K562 (cell line): Measurements from ENCODE around the gene CLEC17A. TPM values are rescaled to one million over a fixed set of nuclear protein-coding genes. Genes with fewer than 3 reads are reported as not detected.
A peak's percentile ranks its signal among the peaks of the same experiment; 100 is the strongest.

Source experiments
- ELF2 ChIP-seq: fragments of 250-450 bp; sonication (Bioruptor Pico); IDR thresholded peaks from 2 replicates; pipeline ENCODE4 v1.5.0; 2021; ENCODE audit warnings: mild to moderate bottlenecking
- ESRRA ChIP-seq: fragments of 450-650 bp; IDR thresholded peaks from 2 replicates; pipeline ENCODE4 v1.6.1; 2014; ENCODE audit warnings: low read depth, mild to moderate bottlenecking, moderate library complexity, borderline replicate concordance
- FOXA1 ChIP-seq: fragments of 450-650 bp; IDR thresholded peaks from 2 replicates; pipeline ENCODE4 v1.6.1; 2016; ENCODE audit warnings: mild to moderate bottlenecking, borderline replicate concordance
- KLF13 ChIP-seq: fragments of 450-650 bp; IDR thresholded peaks from 2 replicates; pipeline ENCODE4 v1.6.1; 2016; ENCODE audit warnings: missing genetic modification characterization, low read depth, mild to moderate bottlenecking, missing compliant biosample characterization, moderate library complexity, borderline replicate concordance
- KLF6 ChIP-seq: fragments of 250-450 bp; sonication (Bioruptor Pico); IDR thresholded peaks from 2 replicates; pipeline ENCODE4 v1.4.0; 2020; ENCODE audit warnings: mild to moderate bottlenecking, moderate library complexity, borderline replicate concordance
- RFX1 ChIP-seq: fragments of 450-650 bp; IDR thresholded peaks from 2 replicates; pipeline ENCODE4 v1.6.1; 2016; ENCODE audit warnings: mild to moderate bottlenecking, moderate library complexity
- SAFB ChIP-seq: fragments of 200-400 bp; formaldehyde crosslinking; IDR thresholded peaks from 2 replicates; pipeline ENCODE4 v1.6.1; 2017; ENCODE audit warnings: low read depth, low read length, borderline replicate concordance
- SMAD2 ChIP-seq: fragments of 150-350 bp; IDR thresholded peaks from 2 replicates; pipeline ENCODE4 v1.6.1; 2014; ENCODE audit warnings: low read depth, mild to moderate bottlenecking, low read length
- SMARCB1 ChIP-seq: IDR thresholded peaks from 2 replicates; pipeline ENCODE4 v1.6.1; 2011; ENCODE audit warnings: improper control_type of control experiment, low read depth; ENCODE audit not compliant: insufficient read length
- SRSF9 ChIP-seq: fragments of 200-400 bp; formaldehyde crosslinking; IDR thresholded peaks from 2 replicates; pipeline ENCODE4 v1.6.1; 2017; ENCODE audit warnings: low read depth, low read length, borderline replicate concordance
- ZBTB8A ChIP-seq: fragments of 450-650 bp; IDR thresholded peaks from 2 replicates; pipeline ENCODE4 v1.6.1; 2018; ENCODE audit warnings: mild to moderate bottlenecking, moderate library complexity; ENCODE audit not compliant: partially characterized antibody
- ZNF224 ChIP-seq: sonication (generic); formaldehyde crosslinking; IDR thresholded peaks from 2 replicates; pipeline ENCODE4 v1.8.0; 2022; ENCODE audit warnings: mild to moderate bottlenecking, missing genetic modification reagents
- ZNF282 ChIP-seq: sonication (generic); formaldehyde crosslinking; IDR thresholded peaks from 2 replicates; pipeline ENCODE4 v1.8.1; 2023; ENCODE audit warnings: missing genetic modification reagents
- ZNF316 ChIP-seq: fragments of 450-650 bp; IDR thresholded peaks from 2 replicates; pipeline ENCODE4 v1.6.1; 2016
- polyA plus RNA-seq, 8 experiments: library from polyadenylated mRNA; depleted of rRNA in 4 of 8; stranded (reverse) in 5 of 8; unstranded in 3 of 8; fragments of >200 nt; fragmentation: Nextera tagmentation in 2 of 8; fragmentation: Illumina TruSeq in 1 of 8; extraction: Ambion mirVana in 2 of 8; extraction: Trizol in 1 of 8; gene quantifications; 2 replicates each; pipeline versions ENCODE4 v1.2.1 to v1.2.3, GENCODE V29; 2011 to 2014; ENCODE audit warnings: inconsistent platforms in 1 of 8, missing spikeins in 1 of 8
- total RNA-seq, 7 experiments: library from RNA; depleted of rRNA in 6 of 7; stranded (reverse); fragments of >200 nt in 6 of 7; fragmentation: Illumina TruSeq in 2 of 7; extraction: Trizol in 2 of 7; gene quantifications; 2 replicates each; pipeline versions ENCODE4 v1.2.1 to v1.2.3, GENCODE V29; 2011 to 2021; ENCODE audit warnings: low replicate concordance in 1 of 7
- TF ChIP-seq, protein P1 (sequence below): fragments of 250-450 bp; sonication (Bioruptor Pico); IDR thresholded peaks from 2 replicates; pipeline ENCODE4 v1.9.0; 2021; ENCODE audit warnings: mild to moderate bottlenecking, inconsistent platforms
- TF ChIP-seq, protein P2 (sequence below), 2 experiments: IDR thresholded peaks; 2 replicates each; pipeline ENCODE4 v1.6.1; 2011; ENCODE audit warnings: borderline replicate concordance in 1 of 2, control low read depth in 1 of 2, low read depth in 1 of 2, low read length in 1 of 2, mild to moderate bottlenecking in 1 of 2, mixed read lengths in 1 of 2, moderate library complexity in 1 of 2; ENCODE audit not compliant: insufficient read depth in 1 of 2, insufficient read length in 1 of 2, poor library complexity in 1 of 2, severe bottlenecking in 1 of 2; ENCODE audit errors: extremely low read depth in 1 of 2
- TF ChIP-seq, protein P3 (sequence below), 2 experiments: fragments of 450-650 bp; IDR thresholded peaks; 2 replicates each; pipeline ENCODE4 v1.6.1; 2016
- TF ChIP-seq, protein P4 (sequence below): fragments of 250-450 bp; sonication (Bioruptor Pico); IDR thresholded peaks from 2 replicates; pipeline ENCODE4 v1.5.0; 2020; ENCODE audit warnings: mild to moderate bottlenecking, borderline replicate concordance

The CLEC17A gene
- total and polyA plus RNA-seq, 9 of the 15 experiments (the other 6 are each of a cell fraction or from before 2014, with no cell fraction given), result 0.03 TPM; not detected in 8

DNA sequence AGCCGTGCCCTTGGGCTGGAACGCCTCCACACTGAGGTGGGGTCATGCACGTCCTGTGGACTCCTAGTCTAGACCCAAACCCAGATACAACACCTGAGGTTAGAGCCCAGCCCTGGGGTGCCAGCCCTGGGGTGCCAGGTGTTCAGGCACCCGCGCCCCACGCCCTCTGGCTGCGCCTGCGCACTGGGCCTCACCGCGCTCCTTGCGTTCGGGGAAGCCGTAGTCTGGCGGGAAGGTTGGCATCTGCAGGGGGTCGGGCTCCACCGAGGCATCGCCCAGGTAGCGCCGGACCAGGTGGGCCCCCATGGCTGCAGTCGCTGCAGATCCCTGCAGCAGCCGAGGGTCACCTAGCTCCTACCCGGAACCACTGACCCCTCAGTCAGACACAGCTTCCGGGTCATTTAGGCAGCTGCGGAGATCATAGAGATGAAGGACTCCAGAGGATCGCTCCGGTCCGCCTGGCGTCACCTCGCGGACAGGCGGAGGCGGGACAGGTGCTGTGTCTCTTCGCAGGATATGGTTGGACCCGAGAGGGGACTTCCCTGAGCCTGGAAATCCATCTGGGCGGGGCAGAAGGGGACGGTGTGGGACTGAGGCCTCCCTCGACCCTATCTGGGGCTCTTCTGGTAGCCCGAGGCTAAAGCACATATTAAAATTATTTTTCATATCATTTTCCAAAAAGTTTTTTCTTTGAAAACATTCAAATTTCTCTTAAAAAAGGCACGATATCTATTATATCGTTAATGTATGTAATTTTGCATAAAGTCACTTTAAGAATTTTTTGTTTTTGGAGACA, 11.0 kb upstream of the CLEC17A start, which contains the start of gene NDUFB7 (continued):
- TF ChIP-seq, protein P1, sequence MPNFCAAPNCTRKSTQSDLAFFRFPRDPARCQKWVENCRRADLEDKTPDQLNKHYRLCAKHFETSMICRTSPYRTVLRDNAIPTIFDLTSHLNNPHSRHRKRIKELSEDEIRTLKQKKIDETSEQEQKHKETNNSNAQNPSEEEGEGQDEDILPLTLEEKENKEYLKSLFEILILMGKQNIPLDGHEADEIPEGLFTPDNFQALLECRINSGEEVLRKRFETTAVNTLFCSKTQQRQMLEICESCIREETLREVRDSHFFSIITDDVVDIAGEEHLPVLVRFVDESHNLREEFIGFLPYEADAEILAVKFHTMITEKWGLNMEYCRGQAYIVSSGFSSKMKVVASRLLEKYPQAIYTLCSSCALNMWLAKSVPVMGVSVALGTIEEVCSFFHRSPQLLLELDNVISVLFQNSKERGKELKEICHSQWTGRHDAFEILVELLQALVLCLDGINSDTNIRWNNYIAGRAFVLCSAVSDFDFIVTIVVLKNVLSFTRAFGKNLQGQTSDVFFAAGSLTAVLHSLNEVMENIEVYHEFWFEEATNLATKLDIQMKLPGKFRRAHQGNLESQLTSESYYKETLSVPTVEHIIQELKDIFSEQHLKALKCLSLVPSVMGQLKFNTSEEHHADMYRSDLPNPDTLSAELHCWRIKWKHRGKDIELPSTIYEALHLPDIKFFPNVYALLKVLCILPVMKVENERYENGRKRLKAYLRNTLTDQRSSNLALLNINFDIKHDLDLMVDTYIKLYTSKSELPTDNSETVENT (CRISPR knock-in tag), result peak; percentile 99
- TF ChIP-seq SAFB, result no peak
- TF ChIP-seq RFX1, result no peak
- TF ChIP-seq KLF13, result no peak
- TF ChIP-seq ZNF282, result no peak
- TF ChIP-seq FOXA1, result no peak
- peak; percentile 72; the same call in 1 of the 2 replicates for TF ChIP-seq ELF2 (CRISPR knock-in tag)
- TF ChIP-seq ZNF316, result no peak
- TF ChIP-seq KLF6 (CRISPR knock-in tag), result no peak
- TF ChIP-seq SRSF9, result no peak
- TF ChIP-seq SMAD2, result no peak
- no peak for TF ChIP-seq ZNF224 (CRISPR knock-in tag)
- peak; percentile 97 for TF ChIP-seq ESRRA
- TF ChIP-seq, protein P2, sequence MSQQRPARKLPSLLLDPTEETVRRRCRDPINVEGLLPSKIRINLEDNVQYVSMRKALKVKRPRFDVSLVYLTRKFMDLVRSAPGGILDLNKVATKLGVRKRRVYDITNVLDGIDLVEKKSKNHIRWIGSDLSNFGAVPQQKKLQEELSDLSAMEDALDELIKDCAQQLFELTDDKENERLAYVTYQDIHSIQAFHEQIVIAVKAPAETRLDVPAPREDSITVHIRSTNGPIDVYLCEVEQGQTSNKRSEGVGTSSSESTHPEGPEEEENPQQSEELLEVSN (IDR thresholded peaks at IDR 0.05; ENCODE audit: borderline replicate concordance in 1 of 2, extremely low read depth in 1 of 2, insufficient read depth in 1 of 2, insufficient read length in 1 of 2, low read depth in 1 of 2, low read length in 1 of 2, poor library complexity in 1 of 2, severe bottlenecking in 1 of 2), result no peak
- TF ChIP-seq, protein P3, sequence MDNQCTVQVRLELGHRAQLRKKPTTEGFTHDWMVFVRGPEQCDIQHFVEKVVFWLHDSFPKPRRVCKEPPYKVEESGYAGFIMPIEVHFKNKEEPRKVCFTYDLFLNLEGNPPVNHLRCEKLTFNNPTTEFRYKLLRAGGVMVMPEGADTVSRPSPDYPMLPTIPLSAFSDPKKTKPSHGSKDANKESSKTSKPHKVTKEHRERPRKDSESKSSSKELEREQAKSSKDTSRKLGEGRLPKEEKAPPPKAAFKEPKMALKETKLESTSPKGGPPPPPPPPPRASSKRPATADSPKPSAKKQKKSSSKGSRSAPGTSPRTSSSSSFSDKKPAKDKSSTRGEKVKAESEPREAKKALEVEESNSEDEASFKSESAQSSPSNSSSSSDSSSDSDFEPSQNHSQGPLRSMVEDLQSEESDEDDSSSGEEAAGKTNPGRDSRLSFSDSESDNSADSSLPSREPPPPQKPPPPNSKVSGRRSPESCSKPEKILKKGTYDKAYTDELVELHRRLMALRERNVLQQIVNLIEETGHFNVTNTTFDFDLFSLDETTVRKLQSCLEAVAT (IDR thresholded peaks at IDR 0.05), result peak; percentile 35 to 93; a peak in 2 of 4 replicates
- TF ChIP-seq, protein P4, sequence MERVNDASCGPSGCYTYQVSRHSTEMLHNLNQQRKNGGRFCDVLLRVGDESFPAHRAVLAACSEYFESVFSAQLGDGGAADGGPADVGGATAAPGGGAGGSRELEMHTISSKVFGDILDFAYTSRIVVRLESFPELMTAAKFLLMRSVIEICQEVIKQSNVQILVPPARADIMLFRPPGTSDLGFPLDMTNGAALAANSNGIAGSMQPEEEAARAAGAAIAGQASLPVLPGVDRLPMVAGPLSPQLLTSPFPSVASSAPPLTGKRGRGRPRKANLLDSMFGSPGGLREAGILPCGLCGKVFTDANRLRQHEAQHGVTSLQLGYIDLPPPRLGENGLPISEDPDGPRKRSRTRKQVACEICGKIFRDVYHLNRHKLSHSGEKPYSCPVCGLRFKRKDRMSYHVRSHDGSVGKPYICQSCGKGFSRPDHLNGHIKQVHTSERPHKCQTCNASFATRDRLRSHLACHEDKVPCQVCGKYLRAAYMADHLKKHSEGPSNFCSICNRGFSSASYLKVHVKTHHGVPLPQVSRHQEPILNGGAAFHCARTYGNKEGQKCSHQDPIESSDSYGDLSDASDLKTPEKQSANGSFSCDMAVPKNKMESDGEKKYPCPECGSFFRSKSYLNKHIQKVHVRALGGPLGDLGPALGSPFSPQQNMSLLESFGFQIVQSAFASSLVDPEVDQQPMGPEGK (CRISPR knock-in tag), result no peak
- no peak for TF ChIP-seq SMARCB1
- no peak for TF ChIP-seq ZBTB8A
